Measurements from ENCODE around the gene CAPN1.

GRCh38 chr11:65241692-65242091 is 60.0 kb downstream of the CAPN1 start:
- TF ChIP-seq POLR2AphosphoS5 (IDR thresholded peaks at IDR 0.05) (no peak), POLR2A (IDR thresholded peaks at IDR 0.05) (no peak), CTCF (IDR thresholded peaks at IDR 0.05) (no peak), EP300 (IDR thresholded peaks at IDR 0.05) (no peak)
